Heart right ventricle (tissue), 16 donors: Measurements from ENCODE around the gene BCORL1. TPM values are rescaled to one million over a fixed set of nuclear protein-coding genes. Genes with fewer than 3 reads are reported as not detected.
A peak's percentile ranks its signal among the peaks of the same experiment; 100 is the strongest.

Experiments used
- ATAC-seq, 8 donors: fragments of 200-7000 bp; cut with Tn5 transposase; one replicate each; pipeline ENCODE4 v1.9.1; 2020; ENCODE audit warnings: mild to moderate bottlenecking in 8 of 8, moderate library complexity in 8 of 8, moderate number of reproducible peaks in 1 of 8
- DNase-seq, 2 donors: peaks; one replicate each; pipeline ENCODE4 v3.0.0-alpha.2; 2020
- H3K27ac ChIP-seq, 10 donors: fragments of 200-600 bp; sonication (generic) in 2 of 10; one replicate each; pipeline versions ENCODE4 v1.5.0 to v1.8.0; 2020 to 2022; ENCODE audit warnings: mild to moderate bottlenecking in 3 of 10
- H3K27me3 ChIP-seq, 7 donors: fragments of 200-600 bp; one replicate each; pipeline ENCODE4 v1.8.0; 2021 to 2022; ENCODE audit warnings: mild to moderate bottlenecking in 2 of 7
- H3K36me3 ChIP-seq, 9 donors: fragments of 200-600 bp; sonication (generic) in 1 of 9; one replicate each; pipeline versions ENCODE4 v1.5.0 to v1.8.0; 2020 to 2022; ENCODE audit warnings: mild to moderate bottlenecking in 2 of 9
- H3K4me1 ChIP-seq, 9 donors: fragments of 200-600 bp; sonication (generic) in 1 of 9; one replicate each; pipeline versions ENCODE4 v1.5.0 to v1.8.0; 2020 to 2022; ENCODE audit warnings: mild to moderate bottlenecking in 4 of 9
- H3K4me3 ChIP-seq, 10 donors: fragments of 200-600 bp; sonication (generic) in 2 of 10; one replicate each; pipeline versions ENCODE4 v1.5.0 to v1.8.0; 2020 to 2022; ENCODE audit warnings: mild to moderate bottlenecking in 7 of 10, moderate library complexity in 2 of 10
- H3K9me3 ChIP-seq, 11 donors: fragments of 200-600 bp in 10 of 11; sonication (generic) in 2 of 11; one replicate each; pipeline versions ENCODE4 v1.5.0 to v1.8.0; 2013 to 2022; ENCODE audit warnings: mild to moderate bottlenecking in 2 of 11, control low read depth in 1 of 11, moderate library complexity in 1 of 11
- CTCF ChIP-seq, 9 donors: fragments of 200-600 bp; sonication (generic) in 2 of 9; IDR thresholded peaks; one replicate each; pipeline versions ENCODE4 v1.5.0 to v1.8.0; 2021 to 2022; ENCODE audit warnings: antibody characterized with exemption in 9 of 9, mild to moderate bottlenecking in 5 of 9, moderate library complexity in 1 of 9
- WGBS, 2 donors: extraction: QIAGEN DNeasy Blood & Tissue Kit; methylation state at CpG; one replicate each; pipeline ENCODE4 v1.1.7; 2013; ENCODE audit warnings: inconsistent platforms in 1 of 2; 5-methylcytosine and 5-hydroxymethylcytosine counted together
- intact Hi-C, 10 donors: fragments of 100-400 bp; cut with DNase I; formaldehyde crosslinking; loops; one replicate each; pipeline versions ENCODE4 v1.11.1 to v1.14.2; 2022
- long read RNA-seq, 3 donors: library from polyadenylated mRNA; unstranded; transcript quantifications; one replicate each; pipeline ENCODE4 v2.0.0, GENCODE V29; 2020 to 2021
- polyA plus RNA-seq, 2 donors: library from polyadenylated mRNA; stranded (reverse); fragments of 200-250 nt; gene quantifications; one replicate each; pipeline ENCODE4 v1.2.3, GENCODE V29; 2013
- total RNA-seq, 10 donors: library from RNA; stranded (reverse); fragmentation: NEBNext Ultra II Directional in 3 of 10; extraction: Animal tissue kit (Norgen Biotek cat#: 25700) in 3 of 10; gene quantifications; one replicate each; pipeline versions ENCODE4 v1.2.1 to v1.2.4, GENCODE V29; 2021 to 2023
- donor health status: Arrhythmogenic right ventricular cardiomyopathy.
- donor health status: ischemic (EF 13 %, LVEDD 7.1; RV severe dilation, severe dysfunction).
- donor health status: healthy with polysubstance abuse.
- donor health status: DM: no; HTN: yes; CAD: no.
- donor health status: DM: no; HTN: no; CAD: no.
- donor health status: ischemic (EF 25% LVEDD 6.9; RV normal size, moderate dysfunction).
- donor health status: ischemic (EF 25% LVEDD 5.7; RV mildly dilated, moderate dysfunction).
- donor health status: healthy.
- donor health status: DM: yes; HTN: yes; CAD: no.
- donor health status: Ischemic cardiomyopathy.
- donor health status: ischemic (EF 35%, LVEDD 5.7; RV mildly dilated, moderate dysfunction).
- donor health status: nonischemic (EF 11% LVEDD 7.7; RV severe dilation, severe dysfunction).
- donor health status: DM: yes; HTN: yes; CAD: no.
- donor health status: PGD.
- donor health status: ischemic (EF 29% LVEDD 5.4; RV normal size, mild dysfunction).
- donor health status: nonischemic (EF 23%, LVEDD 6.1; RV moderate dilation, normal function).

The BCORL1 gene, protein sequence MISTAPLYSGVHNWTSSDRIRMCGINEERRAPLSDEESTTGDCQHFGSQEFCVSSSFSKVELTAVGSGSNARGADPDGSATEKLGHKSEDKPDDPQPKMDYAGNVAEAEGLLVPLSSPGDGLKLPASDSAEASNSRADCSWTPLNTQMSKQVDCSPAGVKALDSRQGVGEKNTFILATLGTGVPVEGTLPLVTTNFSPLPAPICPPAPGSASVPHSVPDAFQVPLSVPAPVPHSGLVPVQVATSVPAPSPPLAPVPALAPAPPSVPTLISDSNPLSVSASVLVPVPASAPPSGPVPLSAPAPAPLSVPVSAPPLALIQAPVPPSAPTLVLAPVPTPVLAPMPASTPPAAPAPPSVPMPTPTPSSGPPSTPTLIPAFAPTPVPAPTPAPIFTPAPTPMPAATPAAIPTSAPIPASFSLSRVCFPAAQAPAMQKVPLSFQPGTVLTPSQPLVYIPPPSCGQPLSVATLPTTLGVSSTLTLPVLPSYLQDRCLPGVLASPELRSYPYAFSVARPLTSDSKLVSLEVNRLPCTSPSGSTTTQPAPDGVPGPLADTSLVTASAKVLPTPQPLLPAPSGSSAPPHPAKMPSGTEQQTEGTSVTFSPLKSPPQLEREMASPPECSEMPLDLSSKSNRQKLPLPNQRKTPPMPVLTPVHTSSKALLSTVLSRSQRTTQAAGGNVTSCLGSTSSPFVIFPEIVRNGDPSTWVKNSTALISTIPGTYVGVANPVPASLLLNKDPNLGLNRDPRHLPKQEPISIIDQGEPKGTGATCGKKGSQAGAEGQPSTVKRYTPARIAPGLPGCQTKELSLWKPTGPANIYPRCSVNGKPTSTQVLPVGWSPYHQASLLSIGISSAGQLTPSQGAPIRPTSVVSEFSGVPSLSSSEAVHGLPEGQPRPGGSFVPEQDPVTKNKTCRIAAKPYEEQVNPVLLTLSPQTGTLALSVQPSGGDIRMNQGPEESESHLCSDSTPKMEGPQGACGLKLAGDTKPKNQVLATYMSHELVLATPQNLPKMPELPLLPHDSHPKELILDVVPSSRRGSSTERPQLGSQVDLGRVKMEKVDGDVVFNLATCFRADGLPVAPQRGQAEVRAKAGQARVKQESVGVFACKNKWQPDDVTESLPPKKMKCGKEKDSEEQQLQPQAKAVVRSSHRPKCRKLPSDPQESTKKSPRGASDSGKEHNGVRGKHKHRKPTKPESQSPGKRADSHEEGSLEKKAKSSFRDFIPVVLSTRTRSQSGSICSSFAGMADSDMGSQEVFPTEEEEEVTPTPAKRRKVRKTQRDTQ (N-terminal part only)
- total RNA-seq (10 to 100 TPM in 1 of 10 donors, 1 to 10 TPM in 9; 4.9 to 12.8 (median 8.3) TPM), polyA plus RNA-seq (1 to 10 TPM; 2.1 to 3.1 TPM)
- long read RNA-seq, donor 1, partial matches to known transcripts: 1 of 2 reads
- long read RNA-seq, donor 1, other reads (novel, unspliced or antisense): 1 of 2 reads
- long read RNA-seq, donor 2, partial matches to known transcripts: 0 of 1 reads
- long read RNA-seq, donor 2, other reads (novel, unspliced or antisense): 1 of 1 reads
- long read RNA-seq, donor 3, full-length matches to known transcripts: 1 of 6 reads
- long read RNA-seq, donor 3, partial matches to known transcripts: 4 of 6 reads
- long read RNA-seq, donor 3, other reads (novel, unspliced or antisense): 1 of 6 reads

DNA sequence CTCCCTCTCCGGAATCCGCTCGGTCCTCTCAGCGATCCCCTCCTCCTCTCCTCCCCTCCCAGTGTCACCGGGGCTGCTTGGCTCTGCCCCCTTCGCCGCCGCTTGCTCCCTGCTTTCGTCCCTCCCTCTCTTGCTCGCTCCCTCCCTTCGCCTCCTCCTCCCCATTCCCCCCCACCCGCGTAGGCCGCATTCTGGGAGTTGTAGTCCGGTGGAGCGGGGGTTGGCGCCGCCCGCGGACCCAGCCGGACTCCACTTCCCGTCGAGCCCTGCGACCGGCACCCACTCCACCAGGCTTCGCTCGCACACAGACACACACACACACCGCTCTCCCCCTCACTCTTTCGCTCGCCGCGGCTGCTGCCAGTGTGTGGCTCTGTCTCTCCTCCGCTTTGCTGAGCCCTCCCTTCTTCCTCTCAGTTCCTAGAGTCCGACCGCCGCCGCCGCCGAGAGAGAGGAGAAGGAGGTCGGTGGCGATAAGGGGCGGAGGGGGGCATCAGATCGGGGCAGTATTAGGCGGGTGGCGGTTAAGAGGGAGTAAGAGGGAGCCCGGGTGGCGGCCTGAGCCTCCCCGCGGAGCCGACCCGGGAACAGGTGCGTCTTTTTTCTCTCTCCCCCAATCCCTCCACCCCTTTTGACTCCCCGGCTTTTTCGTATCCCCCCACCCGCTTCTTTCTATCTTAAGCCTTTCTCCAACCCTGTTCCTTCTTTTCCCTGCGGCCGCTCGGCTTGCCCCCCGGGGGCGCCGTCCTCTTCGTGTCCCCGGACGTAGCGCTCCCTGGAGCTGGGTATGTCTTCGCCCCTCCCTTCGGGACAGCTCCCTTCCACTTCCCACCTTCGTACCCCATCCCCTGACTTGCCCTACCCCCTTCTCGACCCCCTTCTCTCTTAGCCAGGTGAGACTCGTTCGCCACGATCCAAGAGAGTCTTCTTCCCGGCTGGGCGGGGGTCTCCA, at the start of gene BCORL1:
Gene BCORL1 (plus strand): TSS at position 336 of the 952 bp plus-strand sequence. CDS start 22,597 bp downstream, outside the sequence.
- Histone ChIP-seq H3K9me3 (no peaks in the 10 kb centered on the region), H3K27ac (peak within 1 kb of the TSS in 9 of 10 donors; percentile 30 to 77 (median 65)), H3K36me3 (no peaks in the 10 kb centered on the region), H3K4me3 (peak within 1 kb of the TSS in 1 of 10 donors; percentile 58), H3K4me1 (peaks cover 0 to 8% (median 0%) of the 10 kb centered on the region in 9 donors), H3K27me3 (no peaks in the 10 kb centered on the region)
- peak; percentile 89 to 97 (median 96) for ATAC-seq
- 1% methylated on average over 36 to 66 of the region's 74 CpGs for WGBS, 2 donors
- DNase-seq: peak; percentile 88 to 90
- no peak for TF ChIP-seq CTCF (IDR thresholded peaks at IDR 0.05)
- intact Hi-C loops: loop anchor here in 7 of 10 donors (1.0 to 10.0 kb wide), 7 partner anchors 35 to 58 kb away; no protein-coding TSS in a partner anchor

- WGBS, 2 donors: 6 to 7% methylated on average over 25 to 47 of the region's 47 CpGs
- peak overlapping the region in 9 of 10 donors; percentile 32 to 63 (median 51) for H3K4me3 ChIP-seq
- H3K9me3 ChIP-seq: no peaks in the 10 kb centered on the region
- intact Hi-C loops: loop anchor here in 3 of 10 donors (1.0 to 5.0 kb wide), 3 partner anchors 47 to 129 kb away; partner anchors contain the start of gene BCORL1 (in 1 of the 3)
- peak overlapping the region; percentile 46 to 85 (median 70) for H3K27ac ChIP-seq
- TF ChIP-seq CTCF (IDR thresholded peaks at IDR 0.05): no peak
- no peaks in the 10 kb centered on the region for H3K4me1 ChIP-seq
- peak; percentile 11 to 32 for DNase-seq
- peaks cover 0 to 8% (median 0%) of the 10 kb centered on the region in 9 donors for H3K36me3 ChIP-seq
- H3K27me3 ChIP-seq: peaks cover 0 to 7% (median 0%) of the 10 kb centered on the region in 7 donors
- no peak for ATAC-seq
Measured at GRCh38 chrX:129932821-129933321, 49.6 kb upstream of the BCORL1 start.

- Histone ChIP-seq H3K4me1 (no peaks in the 10 kb centered on the region), H3K9me3 (no peaks in the 10 kb centered on the region), H3K4me3 (no peak overlapping the region), H3K27me3 (peaks cover 0 to 12% (median 0%) of the 10 kb centered on the region in 7 donors), H3K27ac (no peak overlapping the region), H3K36me3 (peaks cover 0 to 7% (median 0%) of the 10 kb centered on the region in 9 donors)
- DNase-seq: no peak
- ATAC-seq: no peak
- no peak for TF ChIP-seq CTCF (IDR thresholded peaks at IDR 0.05)
- 51 to 71% methylated on average over 7 of the region's 7 CpGs for WGBS, 2 donors
- intact Hi-C loops: loop anchor here in 2 of 10 donors (2.0 to 5.0 kb wide), 2 partner anchors 49 to 129 kb away; partner anchors contain the start of gene BCORL1 (in 1 of the 2)
Measured at GRCh38 chrX:129933700-129934099, 48.7 kb upstream of the BCORL1 start.
